HL-60 (cell line): Measurements from ENCODE around the gene CIROP.

Experiments used
- POLR2AphosphoS5 ChIP-seq: IDR thresholded peaks from 2 replicates; pipeline ENCODE4 v1.6.1; 2012; ENCODE audit warnings: low read depth
- SPI1 ChIP-seq: IDR thresholded peaks from 2 replicates; pipeline ENCODE4 v1.6.1; 2012; ENCODE audit warnings: low read depth, mild to moderate bottlenecking, borderline replicate concordance
- TF ChIP-seq, protein P1 (sequence below): IDR thresholded peaks from 2 replicates; pipeline ENCODE4 v1.6.1; 2012; ENCODE audit warnings: low read depth; ENCODE audit not compliant: insufficient replicate concordance
- TF ChIP-seq, protein P2 (sequence below): IDR thresholded peaks from one replicate; pipeline ENCODE4 v1.5.1; 2011; ENCODE audit warnings: low read length, control low read depth, inconsistent platforms; ENCODE audit not compliant: insufficient read depth

DNA sequence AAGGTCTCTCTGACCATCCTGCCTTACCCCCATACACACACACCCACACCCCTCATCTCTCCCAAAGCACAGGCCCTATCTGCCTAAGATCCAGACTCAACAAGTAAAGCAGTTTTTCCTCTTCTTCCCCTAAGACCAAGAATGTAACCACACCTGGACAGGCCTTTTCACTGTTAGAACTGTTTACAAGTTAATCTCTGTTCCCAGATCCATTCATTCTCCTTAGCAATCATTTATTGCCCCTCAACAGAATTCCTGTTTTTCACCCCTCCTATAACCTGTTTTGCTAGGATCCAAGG is 1.9 kb upstream of the CIROP start:
- TF ChIP-seq POLR2AphosphoS5 (no peak), SPI1 (no peak)
- TF ChIP-seq, protein P1, sequence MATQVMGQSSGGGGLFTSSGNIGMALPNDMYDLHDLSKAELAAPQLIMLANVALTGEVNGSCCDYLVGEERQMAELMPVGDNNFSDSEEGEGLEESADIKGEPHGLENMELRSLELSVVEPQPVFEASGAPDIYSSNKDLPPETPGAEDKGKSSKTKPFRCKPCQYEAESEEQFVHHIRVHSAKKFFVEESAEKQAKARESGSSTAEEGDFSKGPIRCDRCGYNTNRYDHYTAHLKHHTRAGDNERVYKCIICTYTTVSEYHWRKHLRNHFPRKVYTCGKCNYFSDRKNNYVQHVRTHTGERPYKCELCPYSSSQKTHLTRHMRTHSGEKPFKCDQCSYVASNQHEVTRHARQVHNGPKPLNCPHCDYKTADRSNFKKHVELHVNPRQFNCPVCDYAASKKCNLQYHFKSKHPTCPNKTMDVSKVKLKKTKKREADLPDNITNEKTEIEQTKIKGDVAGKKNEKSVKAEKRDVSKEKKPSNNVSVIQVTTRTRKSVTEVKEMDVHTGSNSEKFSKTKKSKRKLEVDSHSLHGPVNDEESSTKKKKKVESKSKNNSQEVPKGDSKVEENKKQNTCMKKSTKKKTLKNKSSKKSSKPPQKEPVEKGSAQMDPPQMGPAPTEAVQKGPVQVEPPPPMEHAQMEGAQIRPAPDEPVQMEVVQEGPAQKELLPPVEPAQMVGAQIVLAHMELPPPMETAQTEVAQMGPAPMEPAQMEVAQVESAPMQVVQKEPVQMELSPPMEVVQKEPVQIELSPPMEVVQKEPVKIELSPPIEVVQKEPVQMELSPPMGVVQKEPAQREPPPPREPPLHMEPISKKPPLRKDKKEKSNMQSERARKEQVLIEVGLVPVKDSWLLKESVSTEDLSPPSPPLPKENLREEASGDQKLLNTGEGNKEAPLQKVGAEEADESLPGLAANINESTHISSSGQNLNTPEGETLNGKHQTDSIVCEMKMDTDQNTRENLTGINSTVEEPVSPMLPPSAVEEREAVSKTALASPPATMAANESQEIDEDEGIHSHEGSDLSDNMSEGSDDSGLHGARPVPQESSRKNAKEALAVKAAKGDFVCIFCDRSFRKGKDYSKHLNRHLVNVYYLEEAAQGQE: no peak
- TF ChIP-seq, protein P2, sequence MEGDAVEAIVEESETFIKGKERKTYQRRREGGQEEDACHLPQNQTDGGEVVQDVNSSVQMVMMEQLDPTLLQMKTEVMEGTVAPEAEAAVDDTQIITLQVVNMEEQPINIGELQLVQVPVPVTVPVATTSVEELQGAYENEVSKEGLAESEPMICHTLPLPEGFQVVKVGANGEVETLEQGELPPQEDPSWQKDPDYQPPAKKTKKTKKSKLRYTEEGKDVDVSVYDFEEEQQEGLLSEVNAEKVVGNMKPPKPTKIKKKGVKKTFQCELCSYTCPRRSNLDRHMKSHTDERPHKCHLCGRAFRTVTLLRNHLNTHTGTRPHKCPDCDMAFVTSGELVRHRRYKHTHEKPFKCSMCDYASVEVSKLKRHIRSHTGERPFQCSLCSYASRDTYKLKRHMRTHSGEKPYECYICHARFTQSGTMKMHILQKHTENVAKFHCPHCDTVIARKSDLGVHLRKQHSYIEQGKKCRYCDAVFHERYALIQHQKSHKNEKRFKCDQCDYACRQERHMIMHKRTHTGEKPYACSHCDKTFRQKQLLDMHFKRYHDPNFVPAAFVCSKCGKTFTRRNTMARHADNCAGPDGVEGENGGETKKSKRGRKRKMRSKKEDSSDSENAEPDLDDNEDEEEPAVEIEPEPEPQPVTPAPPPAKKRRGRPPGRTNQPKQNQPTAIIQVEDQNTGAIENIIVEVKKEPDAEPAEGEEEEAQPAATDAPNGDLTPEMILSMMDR: no peak
